Fibroblast of pulmonary artery (primary cell): Measurements from ENCODE around the gene EPB41L2.

Source experiments
- DNase-seq: peaks from one replicate; pipeline ENCODE4 v3.0.0-alpha.2; 2010; ENCODE audit warnings: low read depth
- H3K4me3 ChIP-seq: replicated peaks from 2 replicates; pipeline ENCODE4 v1.5.1; 2011; ENCODE audit warnings: low read depth, mild to moderate bottlenecking, control low read depth, low read length, moderate library complexity
- TF ChIP-seq, protein P1 (sequence below): IDR thresholded peaks from 2 replicates; pipeline ENCODE4 v1.5.1; 2011; ENCODE audit warnings: mild to moderate bottlenecking, control low read depth, low read length, inconsistent platforms; ENCODE audit errors: missing control alignments

The EPB41L2 gene

DNA sequence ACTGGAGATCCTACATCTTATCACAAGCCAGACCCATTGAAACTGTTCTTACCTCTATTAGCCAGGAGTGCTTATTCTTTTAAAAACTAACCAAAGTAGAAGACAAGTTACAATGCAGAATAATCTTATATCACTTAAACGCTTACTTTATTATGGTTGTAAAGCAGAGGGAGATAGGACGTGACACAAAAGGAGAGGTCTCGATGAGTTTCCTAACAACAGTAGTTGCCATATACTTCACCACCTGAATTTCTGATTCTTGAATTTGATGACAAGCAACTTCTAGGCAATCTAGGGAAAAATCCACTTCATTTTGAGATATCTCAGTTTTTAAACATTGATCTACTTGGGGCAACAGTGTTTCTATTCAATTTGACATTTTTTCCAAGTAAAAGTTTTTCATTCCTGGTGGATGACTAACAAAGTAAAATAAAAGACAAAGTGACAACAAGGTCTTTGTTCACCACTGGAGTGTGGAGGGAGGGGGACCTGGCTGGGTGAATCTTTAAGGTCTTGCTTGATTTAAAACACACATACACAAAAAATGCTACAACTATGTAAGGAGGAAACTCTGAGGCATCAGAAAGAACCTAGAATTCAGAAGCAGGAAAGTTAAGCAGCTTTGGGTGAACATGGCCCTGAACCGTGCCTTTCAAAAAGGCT is 125.0 kb downstream of the EPB41L2 start:
- peak; percentile 47 for DNase-seq

DNA sequence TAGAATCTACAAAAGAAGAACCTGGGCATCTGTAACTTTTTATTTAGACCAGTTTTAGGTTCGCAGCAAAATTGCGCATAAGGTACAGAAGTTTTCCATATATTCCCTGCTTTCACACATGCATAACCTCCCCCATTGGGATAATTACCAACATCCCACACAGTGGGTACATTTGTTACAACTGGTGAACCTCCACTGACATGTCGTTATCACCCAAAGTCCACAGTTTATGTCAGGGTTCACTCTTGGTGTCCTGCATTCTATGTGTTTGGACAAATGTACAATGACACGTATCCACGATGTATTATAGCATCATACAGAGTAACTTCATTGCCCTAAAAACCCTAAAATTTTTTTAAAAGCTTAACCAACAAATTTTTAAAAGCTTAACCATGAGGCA is 126.1 kb downstream of the EPB41L2 start:
- no peak for DNase-seq
- TF ChIP-seq, protein P1, sequence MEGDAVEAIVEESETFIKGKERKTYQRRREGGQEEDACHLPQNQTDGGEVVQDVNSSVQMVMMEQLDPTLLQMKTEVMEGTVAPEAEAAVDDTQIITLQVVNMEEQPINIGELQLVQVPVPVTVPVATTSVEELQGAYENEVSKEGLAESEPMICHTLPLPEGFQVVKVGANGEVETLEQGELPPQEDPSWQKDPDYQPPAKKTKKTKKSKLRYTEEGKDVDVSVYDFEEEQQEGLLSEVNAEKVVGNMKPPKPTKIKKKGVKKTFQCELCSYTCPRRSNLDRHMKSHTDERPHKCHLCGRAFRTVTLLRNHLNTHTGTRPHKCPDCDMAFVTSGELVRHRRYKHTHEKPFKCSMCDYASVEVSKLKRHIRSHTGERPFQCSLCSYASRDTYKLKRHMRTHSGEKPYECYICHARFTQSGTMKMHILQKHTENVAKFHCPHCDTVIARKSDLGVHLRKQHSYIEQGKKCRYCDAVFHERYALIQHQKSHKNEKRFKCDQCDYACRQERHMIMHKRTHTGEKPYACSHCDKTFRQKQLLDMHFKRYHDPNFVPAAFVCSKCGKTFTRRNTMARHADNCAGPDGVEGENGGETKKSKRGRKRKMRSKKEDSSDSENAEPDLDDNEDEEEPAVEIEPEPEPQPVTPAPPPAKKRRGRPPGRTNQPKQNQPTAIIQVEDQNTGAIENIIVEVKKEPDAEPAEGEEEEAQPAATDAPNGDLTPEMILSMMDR, result no peak
- no peak overlapping the region for H3K4me3 ChIP-seq

More for the DNA sequence above, 125.0 kb downstream of the EPB41L2 start:
- TF ChIP-seq, protein P1, result no peak
- H3K4me3 ChIP-seq, result no peak overlapping the region

DNA sequence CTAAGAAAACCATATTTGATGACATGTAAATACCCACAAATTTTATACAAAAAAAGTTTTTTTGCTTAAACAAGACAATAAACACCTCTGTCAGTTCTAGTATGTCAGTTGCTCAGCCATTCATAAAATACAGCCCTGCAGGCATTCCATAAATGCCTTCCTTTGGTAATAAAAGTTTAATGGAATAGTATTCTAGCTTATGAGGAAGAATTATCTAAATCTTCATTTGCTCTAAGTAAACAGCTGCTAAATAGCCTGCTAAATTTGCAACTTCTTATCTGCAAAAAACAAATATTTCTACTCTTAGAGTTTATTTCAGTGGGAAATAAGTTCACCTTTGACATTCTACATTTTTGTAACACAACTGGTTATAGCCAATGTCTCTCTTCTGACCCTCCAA is 127.1 kb downstream of the EPB41L2 start:
- H3K4me3 ChIP-seq, result no peak overlapping the region
- DNase-seq, result no peak
- TF ChIP-seq, protein P1, result no peak

DNA sequence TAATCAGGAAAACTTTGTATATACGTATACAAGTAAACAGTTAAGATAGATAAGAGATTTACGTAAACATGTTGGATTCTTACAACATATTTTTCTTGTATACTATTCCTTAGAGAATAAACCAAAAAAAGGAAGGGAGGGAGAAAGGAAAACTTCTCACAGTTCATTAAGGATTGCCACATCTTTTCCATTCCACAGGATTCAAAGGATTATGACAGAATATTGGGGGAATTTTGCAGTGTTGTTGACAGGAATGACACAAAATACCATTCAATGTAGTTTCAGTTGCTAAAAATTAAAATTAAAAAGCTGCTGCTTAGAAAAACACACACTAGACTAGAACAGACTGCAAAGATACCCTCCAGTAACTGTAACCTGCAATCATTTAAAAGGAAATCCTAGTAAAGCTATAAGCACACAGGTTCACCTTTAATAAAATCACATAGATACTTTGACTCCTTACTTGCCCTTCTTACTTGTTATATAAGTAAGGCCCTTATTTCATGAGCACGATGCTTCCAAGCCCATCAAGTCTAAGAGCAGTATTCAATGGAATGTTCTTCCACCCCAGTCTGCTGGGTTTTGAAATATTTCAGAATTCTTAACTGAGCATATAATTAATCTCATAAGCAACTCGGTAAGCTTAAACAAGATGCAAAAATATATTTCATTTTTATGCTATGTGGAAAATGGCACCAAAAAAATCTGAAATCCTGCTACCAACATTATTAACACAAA is 128.0 kb downstream of the EPB41L2 start:
- TF ChIP-seq, protein P1, result no peak
- H3K4me3 ChIP-seq, result no peak overlapping the region
- peak; percentile 62 for DNase-seq

DNA sequence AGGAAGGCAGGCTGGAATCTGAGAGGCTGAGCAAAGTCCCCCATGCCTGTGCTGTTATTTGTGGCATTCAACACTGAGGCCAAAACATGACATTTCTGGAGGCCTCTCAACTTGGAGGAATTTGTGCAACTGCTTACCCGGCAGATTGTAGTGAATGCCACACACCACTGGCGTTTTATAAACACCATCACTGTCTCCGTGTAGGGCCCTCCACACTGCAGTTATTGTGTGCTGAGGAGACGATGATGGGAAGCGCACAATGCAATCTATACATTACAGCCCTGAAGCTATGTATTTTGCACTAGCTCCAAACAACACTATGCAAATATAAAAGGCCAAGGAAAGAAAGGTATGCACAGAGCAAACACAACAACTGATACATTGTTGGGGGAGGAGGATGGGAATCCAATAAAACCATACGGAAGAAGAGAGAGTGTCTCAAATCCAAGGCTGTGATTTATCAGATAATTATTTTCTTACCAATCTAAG is 129.3 kb downstream of the EPB41L2 start:
- peak; percentile 50 for DNase-seq
- TF ChIP-seq, protein P1, result no peak

DNA sequence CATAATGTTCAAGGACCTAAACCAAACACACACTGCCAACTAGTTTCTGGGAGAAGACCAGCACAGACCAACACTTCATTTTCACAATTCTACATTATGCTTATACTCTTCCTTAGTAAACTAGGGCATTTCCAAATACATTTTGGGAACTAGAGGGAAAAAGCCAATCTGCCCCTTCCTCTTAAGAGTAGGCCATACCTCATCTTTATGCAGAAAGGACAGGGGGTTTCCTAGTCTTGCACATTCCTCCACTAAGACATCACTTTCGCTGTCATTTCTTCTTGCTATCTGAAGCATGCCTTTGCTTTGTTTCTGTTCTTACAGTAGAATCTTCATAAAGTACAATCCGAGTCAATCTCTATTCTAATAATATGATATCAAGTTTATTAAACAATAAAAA is 130.1 kb downstream of the EPB41L2 start:
- H3K4me3 ChIP-seq, result no peak overlapping the region
- no peak for DNase-seq
- TF ChIP-seq, protein P1, result no peak

More for the DNA sequence above, 129.3 kb downstream of the EPB41L2 start:
- H3K4me3 ChIP-seq, result no peak overlapping the region
